ENCODE results near the gene NR1H4. TPM values are rescaled to one million over a fixed set of nuclear protein-coding genes. Genes with fewer than 3 reads are reported as not detected.

Gene NR1H4
- total and polyA plus RNA-seq, 2 of the 13 experiments (the other 11 are each of a cell fraction or from before 2014, with no cell fraction given): 27.3 to 114 TPM

- TF ChIP-seq ZBTB40 (IDR thresholded peaks at IDR 0.05): no peak
- no peak for TF ChIP-seq ZBTB40 (CRISPR knock-in tag; IDR thresholded peaks at IDR 0.05)
- no peak for TF ChIP-seq DDIT3 (CRISPR knock-in tag; IDR thresholded peaks at IDR 0.05)
- peak; percentile 77 for TF ChIP-seq IRX3 (CRISPR knock-in tag; IDR thresholded peaks at IDR 0.05; ENCODE audit: borderline replicate concordance, low read depth)
- TF ChIP-seq GTF3A (CRISPR knock-in tag; conservative IDR thresholded peaks at IDR 0.05): no peak; the same call in 1 of the 2 replicates
- no peak for TF ChIP-seq TEAD2 (CRISPR knock-in tag; IDR thresholded peaks at IDR 0.05)
- TF ChIP-seq ZNF496 (CRISPR knock-in tag; IDR thresholded peaks at IDR 0.05; ENCODE audit: insufficient replicate concordance): no peak
- no peak; the same call in 1 of the 2 replicates for TF ChIP-seq STAG1 (CRISPR knock-in tag; IDR thresholded peaks at IDR 0.05)
- TF ChIP-seq NR2F6 (IDR thresholded peaks at IDR 0.05): no peak
- TF ChIP-seq NR2F6 (CRISPR knock-in tag; IDR thresholded peaks at IDR 0.05): peak; percentile 39
- 0 out of 2 replicates have a peak, but pooled peaks have one; percentile 12 for TF ChIP-seq ZMYM3 (CRISPR knock-in tag; IDR thresholded peaks at IDR 0.05)
- TF ChIP-seq TEF (CRISPR knock-in tag; IDR thresholded peaks at IDR 0.05): no peak; the same call in 1 of the 2 replicates
- no peak; the same call in 1 of the 2 replicates for TF ChIP-seq PPARG (CRISPR knock-in tag; conservative IDR thresholded peaks at IDR 0.05)
- no peak for TF ChIP-seq ATF3 (CRISPR knock-in tag; IDR thresholded peaks at IDR 0.05)
- peak; percentile 79; the same call in 1 of the 2 replicates for TF ChIP-seq ZNF546 (CRISPR knock-in tag; conservative IDR thresholded peaks at IDR 0.05)
- TF ChIP-seq ZNF784 (CRISPR knock-in tag; IDR thresholded peaks at IDR 0.05; ENCODE audit: borderline replicate concordance): peak; percentile 77
- TF ChIP-seq ZNF639 (CRISPR knock-in tag; conservative IDR thresholded peaks at IDR 0.05): no peak
Observed at GRCh38 chr12:100573292-100574186, 99.9 kb downstream of the NR1H4 start, which contains the start of gene GAS2L3 (continued).
